Upper lobe of right lung (tissue), 1 donor: Measurements from ENCODE around the gene DYNLT2B. TPM values are rescaled to one million over a fixed set of nuclear protein-coding genes. Genes with fewer than 3 reads are reported as not detected.

Experiments
- ATAC-seq: fragments of 200-7000 bp; cut with Tn5 transposase; one replicate; pipeline ENCODE4 v1.9.1; 2020; ENCODE audit warnings: mild to moderate bottlenecking, moderate library complexity
- DNase-seq: peaks from one replicate; pipeline ENCODE4 v3.0.0-alpha.2; 2020
- H3K27ac ChIP-seq: fragments of 200-600 bp; one replicate; pipeline ENCODE4 v1.8.0; 2022
- H3K27me3 ChIP-seq: fragments of 200-600 bp; one replicate; pipeline ENCODE4 v1.8.0; 2022; ENCODE audit warnings: mild to moderate bottlenecking
- H3K36me3 ChIP-seq: fragments of 200-600 bp; one replicate; pipeline ENCODE4 v1.8.0; 2022
- H3K4me1 ChIP-seq: fragments of 200-600 bp; one replicate; pipeline ENCODE4 v1.8.0; 2022
- H3K4me3 ChIP-seq: fragments of 200-600 bp; one replicate; pipeline ENCODE4 v1.8.0; 2022; ENCODE audit warnings: mild to moderate bottlenecking
- H3K9me3 ChIP-seq: fragments of 200-600 bp; one replicate; pipeline ENCODE4 v1.8.0; 2022
- CTCF ChIP-seq: fragments of 200-600 bp; IDR thresholded peaks from one replicate; pipeline ENCODE4 v1.8.0; 2022; ENCODE audit warnings: antibody characterized with exemption
- intact Hi-C: fragments of 100-400 bp; cut with DNase I; formaldehyde crosslinking; loops from one replicate; pipeline ENCODE4 v1.11.0; 2022
- total RNA-seq: library from RNA; stranded (reverse); fragmentation: NEBNext Ultra II Directional; extraction: Animal tissue kit (Norgen Biotek cat#: 25700); gene quantifications from one replicate; pipeline ENCODE4 v1.2.1, GENCODE V29; 2021
- donor health status: DM: no; HTN: yes; CAD: no; lungs with severe emphysema.

Gene DYNLT2B
- total RNA-seq, 1 donor from 2014 or later: 2.6 TPM

GRCh38 chr3:196341137-196341536, 23.1 kb upstream of the DYNLT2B start:
- no peak overlapping the region for H3K4me3 ChIP-seq
- no peak overlapping the region for H3K27ac ChIP-seq
- no peaks in the 10 kb centered on the region for H3K36me3 ChIP-seq
- no peak for TF ChIP-seq CTCF
- intact Hi-C loops: no loop called here
- DNase-seq: no peak
- no peaks in the 10 kb centered on the region for H3K4me1 ChIP-seq
- ATAC-seq: peak; percentile 69
- no peaks in the 10 kb centered on the region for H3K27me3 ChIP-seq
- H3K9me3 ChIP-seq: no peaks in the 10 kb centered on the region

GRCh38 chr3:196340466-196340865, 22.4 kb upstream of the DYNLT2B start:
- Histone ChIP-seq H3K4me3 (no peak overlapping the region), H3K36me3 (no peaks in the 10 kb centered on the region), H3K27me3 (no peaks in the 10 kb centered on the region), H3K27ac (no peak overlapping the region), H3K9me3 (no peaks in the 10 kb centered on the region), H3K4me1 (no peaks in the 10 kb centered on the region)
- DNase-seq: no peak
- TF ChIP-seq CTCF: no peak
- intact Hi-C loops: no loop called here
- no peak for ATAC-seq

- H3K4me3 ChIP-seq: no peak overlapping the region
- intact Hi-C loops: no loop called here
- H3K27me3 ChIP-seq: no peaks in the 10 kb centered on the region
- no peak for DNase-seq
- H3K36me3 ChIP-seq: no peaks in the 10 kb centered on the region
- H3K9me3 ChIP-seq: no peaks in the 10 kb centered on the region
- H3K27ac ChIP-seq: no peak overlapping the region
- no peaks in the 10 kb centered on the region for H3K4me1 ChIP-seq
- no peak for ATAC-seq
- TF ChIP-seq CTCF: no peak
These were observed 21.6 kb upstream of the DYNLT2B start for GRCh38 chr3:196339493-196340254.

- no peak for ATAC-seq
- no peak overlapping the region for H3K27ac ChIP-seq
- H3K9me3 ChIP-seq: no peaks in the 10 kb centered on the region
- intact Hi-C loops: no loop called here
- no peak for TF ChIP-seq CTCF
- no peak overlapping the region for H3K4me3 ChIP-seq
- no peak for DNase-seq
- H3K36me3 ChIP-seq: no peaks in the 10 kb centered on the region
- no peaks in the 10 kb centered on the region for H3K4me1 ChIP-seq
- H3K27me3 ChIP-seq: no peaks in the 10 kb centered on the region
These were observed 21.0 kb upstream of the DYNLT2B start for GRCh38 chr3:196339044-196339443.

GRCh38 chr3:196336319-196337145, 18.5 kb upstream of the DYNLT2B start:
- intact Hi-C loops: no loop called here
- Histone ChIP-seq H3K4me1 (no peaks in the 10 kb centered on the region), H3K4me3 (no peak overlapping the region), H3K27ac (no peak overlapping the region), H3K9me3 (no peaks in the 10 kb centered on the region), H3K27me3 (no peaks in the 10 kb centered on the region), H3K36me3 (no peaks in the 10 kb centered on the region)
- DNase-seq (no peak), ATAC-seq (no peak)
- no peak for TF ChIP-seq CTCF
